Kidney (tissue), 14 donors: ENCODE results near the gene CEBPZOS. TPM values are rescaled to one million over a fixed set of nuclear protein-coding genes. Genes with fewer than 3 reads are reported as not detected.

Experiments
- DNase-seq, 5 donors: peaks; one replicate each; pipeline ENCODE4 v3.0.0-alpha.2; 2013 to 2020
- FAIRE-seq: peaks from 2 replicates; lab custom pipeline; 2012; peaks lifted over from hg19 to GRCh38; lab: Jason Lieb, UNC
- H3K27ac ChIP-seq, 2 donors: one replicate each; pipeline ENCODE4 v1.7.0; 2013; ENCODE audit warnings: low read depth in 2 of 2, low read length in 2 of 2, inconsistent platforms in 1 of 2
- H3K27me3 ChIP-seq: one replicate; pipeline ENCODE4 v1.7.1; 2013; ENCODE audit warnings: low read length, inconsistent platforms; ENCODE audit not compliant: control insufficient read depth, insufficient read depth
- H3K36me3 ChIP-seq, 3 donors: one replicate each; pipeline versions ENCODE4 v1.7.0 to v1.7.1; 2013; ENCODE audit warnings: low read length in 3 of 3, control low read depth in 1 of 3, inconsistent platforms in 1 of 3; ENCODE audit not compliant: insufficient read depth in 3 of 3, control insufficient read depth in 2 of 3
- H3K4me1 ChIP-seq, 3 donors: one replicate each; pipeline versions ENCODE4 v1.7.0 to v1.7.1; 2013; ENCODE audit warnings: low read length in 3 of 3, inconsistent platforms in 1 of 3, low read depth in 1 of 3; ENCODE audit not compliant: control insufficient read depth in 2 of 3, insufficient read depth in 2 of 3
- H3K4me3 ChIP-seq, 3 donors: one replicate each; pipeline versions ENCODE4 v1.7.0 to v1.8.1; 2013; ENCODE audit warnings: low read length in 3 of 3, control low read depth in 1 of 3, inconsistent platforms in 1 of 3
- H3K9ac ChIP-seq, 3 donors: one replicate each; pipeline versions ENCODE4 v1.7.0 to v1.7.1; 2013; ENCODE audit warnings: low read length in 3 of 3, control low read depth in 1 of 3, inconsistent platforms in 1 of 3
- H3K9me3 ChIP-seq, 3 donors: one replicate each; pipeline versions ENCODE4 v1.7.0 to v1.7.1; 2013; ENCODE audit warnings: low read length in 3 of 3, control low read depth in 1 of 3, inconsistent platforms in 1 of 3; ENCODE audit not compliant: control insufficient read depth in 2 of 3, insufficient read depth in 1 of 3
- intact Hi-C: fragments of 100-400 bp; cut with DNase I; formaldehyde crosslinking; loops from one replicate; pipeline ENCODE4 v1.11.1; 2022
- polyA plus RNA-seq: library from polyadenylated mRNA; stranded (reverse); fragments of 350-450 nt; fragmentation: Illumina TruSeq; extraction: RNeasy Lipid Tissue Mini Kit (QIAGEN cat#74804); gene quantifications from one replicate; pipeline ENCODE4 v1.2.3, GENCODE V29; 2014; ENCODE audit warnings: low read depth, low replicate concordance; ENCODE audit not compliant: insufficient read depth
- total RNA-seq: library from RNA; stranded (reverse); fragmentation: NEBNext Ultra II Directional; extraction: Animal tissue kit (Norgen Biotek cat#: 25700); gene quantifications from one replicate; pipeline ENCODE4 v1.2.1, GENCODE V29; 2021
- TF ChIP-seq, protein P1 (sequence below): IDR thresholded peaks from 3 replicates; pipeline ENCODE4 v1.5.1; 2012; ENCODE audit warnings: mild to moderate bottlenecking, moderate library complexity, borderline replicate concordance; ENCODE audit not compliant: insufficient read depth; ENCODE audit errors: extremely low read depth
- donor health status: control.
- donor health status: control.
- donor health status: control.
- donor health status: control.
- donor health status: control.
- donor health status: DM: yes; HTN: yes; CAD: no.
- donor health status: Normal renal cell carcinoma (clear cell type).

The CEBPZOS gene
- total and polyA plus RNA-seq, 2 donors from 2014 or later: 38.3 to 60.7 TPM

- no peak overlapping the region for H3K27ac ChIP-seq
- H3K4me3 ChIP-seq: no peak overlapping the region
- FAIRE-seq (no peak), DNase-seq (no peak)
- H3K27me3 ChIP-seq: no peaks in the 10 kb centered on the region
- H3K9me3 ChIP-seq: no peaks in the 10 kb centered on the region
- H3K9ac ChIP-seq: no peak overlapping the region
- H3K36me3 ChIP-seq: peaks cover 8 to 69% (median 16%) of the 10 kb centered on the region in 3 donors
- no peaks in the 10 kb centered on the region for H3K4me1 ChIP-seq
- intact Hi-C loops: no loop called here
- TF ChIP-seq, protein P1, sequence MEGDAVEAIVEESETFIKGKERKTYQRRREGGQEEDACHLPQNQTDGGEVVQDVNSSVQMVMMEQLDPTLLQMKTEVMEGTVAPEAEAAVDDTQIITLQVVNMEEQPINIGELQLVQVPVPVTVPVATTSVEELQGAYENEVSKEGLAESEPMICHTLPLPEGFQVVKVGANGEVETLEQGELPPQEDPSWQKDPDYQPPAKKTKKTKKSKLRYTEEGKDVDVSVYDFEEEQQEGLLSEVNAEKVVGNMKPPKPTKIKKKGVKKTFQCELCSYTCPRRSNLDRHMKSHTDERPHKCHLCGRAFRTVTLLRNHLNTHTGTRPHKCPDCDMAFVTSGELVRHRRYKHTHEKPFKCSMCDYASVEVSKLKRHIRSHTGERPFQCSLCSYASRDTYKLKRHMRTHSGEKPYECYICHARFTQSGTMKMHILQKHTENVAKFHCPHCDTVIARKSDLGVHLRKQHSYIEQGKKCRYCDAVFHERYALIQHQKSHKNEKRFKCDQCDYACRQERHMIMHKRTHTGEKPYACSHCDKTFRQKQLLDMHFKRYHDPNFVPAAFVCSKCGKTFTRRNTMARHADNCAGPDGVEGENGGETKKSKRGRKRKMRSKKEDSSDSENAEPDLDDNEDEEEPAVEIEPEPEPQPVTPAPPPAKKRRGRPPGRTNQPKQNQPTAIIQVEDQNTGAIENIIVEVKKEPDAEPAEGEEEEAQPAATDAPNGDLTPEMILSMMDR: no peak
These were observed 19.0 kb downstream of the CEBPZOS start for GRCh38 chr2:37215250-37215649.

DNA sequence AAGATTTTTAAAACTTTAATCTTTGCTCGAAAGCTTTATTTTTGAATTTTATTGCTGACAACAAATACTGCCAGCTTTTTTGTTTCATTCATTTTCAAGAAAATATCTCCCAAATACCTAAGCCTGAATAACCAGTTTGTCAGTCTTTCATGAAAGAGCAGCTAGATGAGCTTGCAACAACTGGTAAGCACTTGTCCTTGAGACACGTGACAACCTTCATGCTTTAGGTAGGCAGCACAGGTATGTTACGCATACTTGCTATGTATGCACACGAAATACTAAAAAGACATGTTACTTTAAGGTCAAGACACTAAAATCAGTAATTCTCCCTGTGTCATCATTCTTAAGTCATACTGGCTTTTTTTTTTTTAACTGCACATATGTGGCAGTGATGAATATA, 22.8 kb downstream of the CEBPZOS start:
- no peak for DNase-seq
- Histone ChIP-seq H3K27me3 (no peaks in the 10 kb centered on the region), H3K4me1 (no peaks in the 10 kb centered on the region), H3K9me3 (no peaks in the 10 kb centered on the region), H3K27ac (no peak overlapping the region), H3K36me3 (peaks cover 5 to 44% (median 7%) of the 10 kb centered on the region in 3 donors), H3K4me3 (no peak overlapping the region), H3K9ac (no peak overlapping the region)
- TF ChIP-seq, protein P1: no peak
- intact Hi-C loops: no loop called here
- no peak for FAIRE-seq

DNA sequence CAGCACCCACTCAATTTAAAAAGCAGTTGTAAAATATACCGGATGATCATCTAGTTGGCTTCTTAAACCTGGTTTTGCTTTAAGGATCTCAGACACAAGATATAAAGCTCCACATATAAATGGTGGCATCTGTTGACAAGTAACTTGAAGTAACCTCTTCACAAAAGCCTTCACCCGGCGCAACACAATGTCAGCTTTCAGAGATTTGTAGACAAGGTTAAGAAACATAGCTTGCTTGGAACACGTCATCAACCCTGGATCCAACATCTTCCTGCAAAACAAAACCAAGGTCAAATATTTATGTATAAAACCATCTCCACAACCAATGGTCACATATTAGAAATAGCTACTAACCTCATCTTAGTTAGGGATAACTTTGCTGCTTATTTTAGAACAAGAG, 26.8 kb downstream of the CEBPZOS start:
- FAIRE-seq: no peak

More for the DNA sequence above, 26.8 kb downstream of the CEBPZOS start:
- TF ChIP-seq, protein P1: no peak
- H3K36me3 ChIP-seq: peaks cover 6 to 32% (median 14%) of the 10 kb centered on the region in 3 donors
- no peaks in the 10 kb centered on the region for H3K27me3 ChIP-seq
- no peak overlapping the region for H3K27ac ChIP-seq
- DNase-seq: no peak
- H3K9ac ChIP-seq: no peak overlapping the region
- intact Hi-C loops: no loop called here
- H3K4me1 ChIP-seq: no peaks in the 10 kb centered on the region
- no peaks in the 10 kb centered on the region for H3K9me3 ChIP-seq
- H3K4me3 ChIP-seq: no peak overlapping the region
